Activated gamma-delta T cell treated with Interleukin-2 at 50 U/mL for 16 hours (primary cell): Measurements from ENCODE around the gene NUP155.
"Not testable (repeated sequence)": the region's sequence is repeated elsewhere in the genome, so short reads cannot be mapped to it uniquely, and the experiment has no call there.

ENCODE experiments used
- DNase-seq: peaks from one replicate; pipeline ENCODE4 v3.0.0-alpha.2; 2020

Gene NUP155

DNA sequence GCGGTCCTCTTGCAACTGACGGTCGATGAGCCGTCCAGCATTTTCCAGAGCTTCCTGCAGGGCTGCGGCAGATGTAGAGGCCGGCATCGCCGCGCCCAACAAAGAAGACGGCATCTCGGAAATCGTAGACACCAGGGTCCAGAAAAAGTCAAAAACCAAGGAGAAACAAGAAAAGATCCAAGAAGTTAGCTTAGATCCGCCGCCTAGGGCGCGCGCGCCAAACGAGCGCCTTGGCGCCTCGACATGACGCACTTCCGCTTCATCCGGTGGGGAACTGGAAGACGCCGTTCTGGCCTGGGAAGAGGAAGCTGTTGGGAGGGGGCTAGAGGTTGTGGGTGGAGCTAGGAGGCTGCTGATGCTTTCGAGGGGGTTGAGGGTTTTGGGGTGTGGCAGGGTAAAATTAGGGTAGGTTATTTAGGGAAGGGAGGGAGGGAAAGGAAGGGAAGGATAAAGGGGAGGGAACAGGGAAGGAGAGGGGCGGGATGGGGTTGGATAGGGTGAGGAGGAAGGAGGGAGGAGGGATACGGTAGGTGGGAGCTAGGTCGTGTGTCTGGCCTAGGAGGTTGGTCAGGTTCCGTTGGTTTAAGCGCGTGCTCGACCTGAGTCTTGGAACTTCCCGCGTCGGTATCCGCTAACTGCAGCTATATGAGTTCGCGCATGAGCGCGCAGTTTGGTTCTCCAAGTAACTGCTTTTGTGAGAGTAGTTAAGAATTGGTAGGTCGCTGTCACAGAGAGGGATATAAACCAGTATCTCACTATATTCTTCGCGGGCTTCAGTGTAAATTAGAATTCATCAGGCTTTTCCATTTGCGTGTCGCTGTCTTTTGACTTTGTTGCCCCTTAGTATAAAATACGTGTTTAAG, at the start of gene NUP155:
Gene NUP155 (minus strand): TSS at position 243 of the 863 bp plus-strand sequence. CDS start 129 bp downstream, at position 114.
- DNase-seq = peak; percentile 82

- no peak for DNase-seq
Measured at GRCh38 chr5:37417347-37417746, 46.4 kb upstream of the NUP155 start.

- DNase-seq = not testable (repeated sequence)
Measured at GRCh38 chr5:37415456-37415855, 44.5 kb upstream of the NUP155 start.

DNA sequence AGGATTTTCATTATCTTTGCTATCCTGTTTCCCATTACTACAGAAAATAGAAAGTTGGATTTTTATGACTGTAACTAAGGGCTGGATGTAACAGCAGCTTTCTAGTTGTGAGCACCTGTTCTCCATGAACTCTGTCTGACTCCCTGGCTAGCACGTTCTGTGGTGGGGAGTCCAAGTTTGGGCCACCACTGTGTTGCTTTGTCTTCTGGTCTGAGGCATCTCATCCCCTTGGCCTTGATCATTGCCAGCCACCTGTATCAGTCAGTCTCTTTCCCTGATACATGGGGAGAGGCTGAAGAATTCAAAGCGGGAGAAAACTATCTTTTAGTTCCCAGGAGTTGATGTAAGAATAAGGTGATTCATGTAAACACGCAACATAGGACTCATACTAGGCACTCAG, 41.6 kb upstream of the NUP155 start:
- DNase-seq = no peak

GRCh38 chr5:37400501-37400900, 29.6 kb upstream of the NUP155 start:
- DNase-seq = no peak

GRCh38 chr5:37396352-37396751, 25.4 kb upstream of the NUP155 start:
- DNase-seq = no peak

GRCh38 chr5:37391591-37391990, 20.7 kb upstream of the NUP155 start:
- DNase-seq = no peak

GRCh38 chr5:37379100-37379628, 8.3 kb upstream of the NUP155 start, which contains the start of gene WDR70:
WDR70 (plus strand) TSS chr5:37379318; CDS start chr5:37379368, 50 bp downstream.
- peak; percentile 75 for DNase-seq

DNA sequence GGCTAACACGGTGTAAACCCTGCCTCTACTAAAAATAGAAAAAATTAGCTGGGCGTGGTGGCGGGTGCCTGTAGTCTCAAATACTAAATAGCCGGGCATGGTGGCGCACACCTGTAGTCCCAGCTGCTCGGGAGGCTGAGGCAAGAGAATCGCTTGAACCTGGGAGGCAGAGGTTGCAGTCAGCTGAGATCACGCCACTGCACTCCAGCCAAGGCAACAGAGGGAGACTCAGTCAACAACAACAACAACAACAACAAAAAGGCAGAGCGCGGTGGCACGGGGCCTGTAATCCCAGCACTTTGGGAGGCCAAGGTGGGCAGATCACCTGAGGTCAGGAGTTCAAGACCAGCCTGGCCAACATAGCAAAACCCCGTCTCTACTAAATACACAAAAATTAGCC, 7.2 kb upstream of the NUP155 start:
- DNase-seq = not testable (repeated sequence)

DNA sequence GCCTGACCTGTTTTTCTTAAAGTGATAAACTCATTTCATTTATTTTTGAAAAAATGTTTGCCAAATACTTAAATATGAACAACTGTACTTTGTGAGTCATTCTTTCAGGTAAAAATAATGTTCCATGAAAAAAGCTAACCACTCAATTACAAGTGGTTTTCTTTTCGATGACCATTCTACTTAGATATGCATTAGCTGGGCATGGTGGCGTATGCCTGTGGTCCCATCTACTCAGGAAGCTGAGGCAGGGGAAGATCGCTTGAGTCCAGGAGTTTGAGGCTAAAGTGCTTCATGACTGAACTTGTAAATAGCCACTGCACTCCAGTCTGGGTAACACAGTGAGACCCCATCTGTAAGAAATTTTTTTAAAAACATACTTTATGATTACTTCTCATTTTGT, 4.2 kb upstream of the NUP155 start:
- no peak for DNase-seq

DNA sequence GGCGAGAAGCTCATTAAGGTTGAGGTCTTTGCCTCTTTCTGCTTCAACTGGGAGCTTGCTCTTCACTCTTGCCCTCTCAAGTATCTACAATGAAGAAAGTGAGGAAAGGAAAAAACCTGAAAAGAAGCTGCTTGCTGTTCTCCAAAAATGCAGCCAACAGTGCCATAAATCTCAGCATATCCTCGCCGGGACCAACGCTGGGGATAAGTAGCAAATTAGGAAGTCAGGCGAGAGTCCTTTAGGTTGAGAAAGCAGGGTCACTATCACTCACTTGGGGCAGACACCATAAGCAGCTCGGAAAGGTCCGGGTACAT, 399 bp downstream of the NUP155 start:
- DNase-seq = no peak

GRCh38 chr5:37355161-37355560, 15.7 kb downstream of the NUP155 start:
- DNase-seq = no peak

- DNase-seq = not testable (repeated sequence)
Measured at GRCh38 chr5:37342741-37343140, 28.2 kb downstream of the NUP155 start.

DNA sequence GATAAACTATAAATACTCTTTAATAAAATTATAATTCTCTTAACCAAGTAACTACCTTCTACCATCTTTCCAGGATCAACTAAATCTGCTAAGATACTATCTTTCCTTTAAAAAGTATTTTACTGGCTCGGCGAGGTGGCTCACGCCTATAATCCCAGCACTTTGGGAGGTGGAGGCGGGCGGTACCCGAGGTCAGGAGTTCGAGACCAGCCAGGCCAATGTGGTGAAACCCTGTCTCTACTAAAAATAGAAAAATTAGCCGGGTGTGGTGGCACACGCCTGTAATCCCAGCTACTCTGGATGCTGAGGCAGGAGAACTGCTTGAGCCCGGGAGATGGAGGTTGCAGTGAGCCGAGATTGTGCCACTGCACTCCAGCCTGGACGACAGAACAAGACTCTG, 36.2 kb downstream of the NUP155 start:
- not testable (repeated sequence) for DNase-seq

GRCh38 chr5:37326536-37326935, 44.4 kb downstream of the NUP155 start:
- DNase-seq = no peak

DNA sequence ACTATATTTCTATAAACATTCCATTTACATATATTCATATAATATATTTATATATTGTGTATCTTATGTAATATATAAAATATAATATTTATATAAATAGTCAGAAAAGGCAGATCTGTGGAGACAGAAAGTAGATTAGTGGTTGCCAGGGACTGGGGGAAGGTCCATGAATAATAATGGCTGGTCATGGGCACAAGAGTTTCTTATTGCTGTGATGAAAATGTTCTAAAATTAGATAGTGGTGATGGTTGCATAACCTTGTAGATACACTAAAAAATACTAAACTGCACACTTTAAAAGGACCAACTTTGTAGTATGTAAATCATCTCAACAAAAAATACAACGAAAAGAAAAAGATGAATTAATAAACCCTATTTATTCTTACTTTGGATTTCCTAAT, 47.3 kb downstream of the NUP155 start:
- DNase-seq = no peak

GRCh38 chr5:37319037-37319782, 51.7 kb downstream of the NUP155 start:
- no peak for DNase-seq

GRCh38 chr5:37316027-37316426, 54.9 kb downstream of the NUP155 start:
- DNase-seq = no peak

GRCh38 chr5:37310360-37310759, 60.5 kb downstream of the NUP155 start:
- no peak for DNase-seq

- DNase-seq = no peak
Measured at GRCh38 chr5:37308793-37309192, 62.1 kb downstream of the NUP155 start.

DNA sequence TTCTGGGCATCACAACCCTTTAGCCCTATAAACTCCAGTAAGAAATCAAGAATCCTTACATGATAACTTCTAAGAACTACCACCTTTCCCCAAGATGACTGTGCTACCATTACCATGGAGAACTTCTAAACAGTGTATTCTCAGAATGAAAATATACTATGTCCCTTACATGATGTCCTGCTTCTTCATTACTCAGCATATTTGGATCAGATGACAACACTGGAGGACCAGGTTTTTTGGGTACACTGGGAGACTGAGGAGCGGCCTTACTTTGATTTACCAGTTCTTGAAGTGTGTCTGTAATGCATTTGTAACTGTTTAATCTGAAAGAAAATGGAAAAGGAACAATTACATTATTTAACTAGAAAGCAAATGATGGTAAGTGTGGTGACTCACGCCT, 66.0 kb downstream of the NUP155 start:
- DNase-seq = no peak

GRCh38 chr5:37296313-37296712, 74.6 kb downstream of the NUP155 start:
- DNase-seq = not testable (repeated sequence)

- DNase-seq = no peak
Measured at GRCh38 chr5:37283214-37283820, 87.6 kb downstream of the NUP155 start.
